HepG2 (cell line): ENCODE results near the gene ANKRD11. TPM values are rescaled to one million over a fixed set of nuclear protein-coding genes. Genes with fewer than 3 reads are reported as not detected.

ENCODE experiments used
- ATAC-seq: fragments of 200-7000 bp; cut with Tn5 transposase; 3 replicates; pipeline ENCODE4 v1.9.1; 2020; ENCODE audit warnings: mild to moderate bottlenecking, moderate library complexity
- BruUV-seq: library from RNA; stranded (reverse); fragments of 400-500 nt; replicated peaks from 2 replicates; lab custom pipeline; 2021; lab: Mats Ljungman, UMichigan
- CTCF ChIA-PET: fragments of 300-600 bp; formaldehyde crosslinking; extraction: SDS; loops from one replicate; lab custom pipeline; 2021; ENCODE audit warnings: low total read pairs, inconsistent platforms, low intra/inter-chr PET ratio; lab: Yijun Ruan, JAX
- POLR2A ChIA-PET: fragments of 350-600 bp; sonication (Branson Sonifier 250); formaldehyde crosslinking; loops from one replicate; lab custom pipeline; 2020; ENCODE audit warnings: antibody characterized with exemption, inconsistent platforms; lab: Yijun Ruan, JAX
- DNase-seq: peaks from one replicate; pipeline ENCODE4 v3.0.0-alpha.2; 2015; ENCODE audit warnings: low spot score
- FAIRE-seq: peaks from 3 replicates; lab custom pipeline; 2011; peaks lifted over from hg19 to GRCh38; lab: Jason Lieb, UNC
- H2AFZ ChIP-seq: one replicate; pipeline ENCODE4 v1.6.1; 2011; ENCODE audit warnings: low read length, inconsistent platforms
- H3K27ac ChIP-seq: fragments of 300-600 bp; 3 replicates; pipeline ENCODE4 v1.8.0; 2011; ENCODE audit warnings: mixed run types, mild to moderate bottlenecking, mixed read lengths, low read length, inconsistent platforms; ENCODE audit not compliant: insufficient read depth; ENCODE audit errors: extremely low read length
- H3K27me3 ChIP-seq, 2 experiments: fragments of 200-600 bp in 1 of 2; 2 replicates in 1 of 2; 3 replicates in 1 of 2; pipeline versions ENCODE4 v1.6.0 to v1.8.0; 2011; ENCODE audit warnings: low read length in 2 of 2, mild to moderate bottlenecking in 2 of 2, moderate library complexity in 2 of 2, inconsistent platforms in 1 of 2; ENCODE audit not compliant: insufficient read depth in 2 of 2, control insufficient read depth in 1 of 2
- H3K36me3 ChIP-seq, 2 experiments: fragments of 200-600 bp in 1 of 2; replicated peaks in 1 of 2; 2 replicates in 1 of 2; 3 replicates in 1 of 2; pipeline versions ENCODE4 v1.5.1 to v1.8.0; 2011; ENCODE audit warnings: low read length in 2 of 2, inconsistent platforms in 1 of 2; ENCODE audit not compliant: insufficient read depth in 2 of 2, control insufficient read depth in 1 of 2
- H3K4me1 ChIP-seq: 2 replicates; pipeline ENCODE4 v1.5.1; 2012; ENCODE audit warnings: low read length, inconsistent platforms; ENCODE audit not compliant: insufficient read depth
- H3K4me2 ChIP-seq: 2 replicates; pipeline ENCODE4 v1.6.0; 2011; ENCODE audit warnings: low read depth, low read length, inconsistent platforms
- H3K4me3 ChIP-seq, 3 experiments: fragments of 200-600 bp in 1 of 3; sonication (generic), shearing (Covaris generic) in 1 of 3; replicated peaks in 1 of 3; 2 replicates each; pipeline ENCODE4 v1.5.1; 2011 to 2016; ENCODE audit warnings: low read length in 3 of 3, inconsistent platforms in 2 of 3, low read depth in 2 of 3, mild to moderate bottlenecking in 2 of 3, control low read depth in 1 of 3, mixed read lengths in 1 of 3; ENCODE audit not compliant: insufficient read depth in 1 of 3
- H3K79me2 ChIP-seq: one replicate; pipeline ENCODE4 v1.6.1; 2011; ENCODE audit warnings: low read length, inconsistent platforms; ENCODE audit not compliant: insufficient read depth
- H3K9ac ChIP-seq: 2 replicates; pipeline ENCODE4 v1.6.0; 2011; ENCODE audit warnings: mild to moderate bottlenecking, low read depth, low read length, inconsistent platforms; ENCODE audit not compliant: insufficient read depth
- H3K9me3 ChIP-seq: 2 replicates; pipeline ENCODE4 v1.5.1; 2012; ENCODE audit warnings: mild to moderate bottlenecking, low read length
- H4K20me1 ChIP-seq: 2 replicates; pipeline ENCODE4 v1.6.0; 2011; ENCODE audit warnings: inconsistent platforms, mild to moderate bottlenecking, low read length, moderate library complexity; ENCODE audit not compliant: insufficient read depth
- BCL6 ChIP-seq: IDR thresholded peaks from 2 replicates; pipeline ENCODE4 v1.6.1; 2016; ENCODE audit warnings: missing genetic modification reagents, missing compliant biosample characterization
- HCFC1 ChIP-seq: fragments of 150-350 bp; IDR thresholded peaks from 2 replicates; pipeline ENCODE4 v1.6.1; 2014; ENCODE audit warnings: low read depth, low read length
- MAX ChIP-seq: IDR thresholded peaks from 2 replicates; pipeline ENCODE4 v1.6.1; 2012; ENCODE audit warnings: inconsistent platforms
- MIER3 ChIP-seq: IDR thresholded peaks from 2 replicates; pipeline ENCODE4 v1.6.1; 2016; ENCODE audit warnings: missing compliant biosample characterization, borderline replicate concordance
- PLSCR1 ChIP-seq: sonication (generic); formaldehyde crosslinking; IDR thresholded peaks from 2 replicates; pipeline ENCODE4 v1.5.0; 2020; ENCODE audit warnings: missing genetic modification reagents, mild to moderate bottlenecking, borderline replicate concordance
- PPARG ChIP-seq: conservative IDR thresholded peaks from 2 replicates; pipeline ENCODE4 v1.6.1; 2016; ENCODE audit warnings: missing biosample characterization, missing genetic modification reagents
- RORA ChIP-seq: sonication (generic); formaldehyde crosslinking; IDR thresholded peaks from 2 replicates; pipeline ENCODE4 v1.5.0; 2020; ENCODE audit warnings: mild to moderate bottlenecking, missing genetic modification reagents, moderate library complexity
- SOX13 ChIP-seq, 3 experiments: fragments of 450-650 bp in 1 of 3; sonication (generic) in 1 of 3; formaldehyde crosslinking in 1 of 3; IDR thresholded peaks in 2 of 3; conservative IDR thresholded peaks in 1 of 3; 2 replicates each; pipeline versions ENCODE4 v1.5.0 to v1.6.1; 2016 to 2020; ENCODE audit warnings: antibody characterized with exemption in 1 of 3, mild to moderate bottlenecking in 1 of 3, missing compliant biosample characterization in 1 of 3, missing genetic modification reagents in 1 of 3, moderate library complexity in 1 of 3
- TBL1XR1 ChIP-seq: fragments of 150-350 bp; IDR thresholded peaks from 2 replicates; pipeline ENCODE4 v1.6.1; 2014; ENCODE audit warnings: borderline replicate concordance, low read length; ENCODE audit not compliant: partially characterized antibody
- TOE1 ChIP-seq: sonication (generic); formaldehyde crosslinking; IDR thresholded peaks from 2 replicates; pipeline ENCODE4 v1.4.0; 2020; ENCODE audit warnings: mild to moderate bottlenecking, missing genetic modification reagents
- ZBTB1 ChIP-seq: sonication (generic); formaldehyde crosslinking; IDR thresholded peaks from 2 replicates; pipeline ENCODE4 v1.4.0; 2020; ENCODE audit warnings: missing genetic modification reagents, borderline replicate concordance
- ZFP62 ChIP-seq: sonication (generic); formaldehyde crosslinking; IDR thresholded peaks from 2 replicates; pipeline ENCODE4 v1.4.0; 2020; ENCODE audit warnings: missing genetic modification reagents
- ZNF260 ChIP-seq: sonication (generic); formaldehyde crosslinking; IDR thresholded peaks from 2 replicates; pipeline ENCODE4 v1.4.0; 2020; ENCODE audit warnings: missing genetic modification reagents, low read depth, mild to moderate bottlenecking, borderline replicate concordance
- ZNF317 ChIP-seq: sonication (generic); formaldehyde crosslinking; IDR thresholded peaks from 2 replicates; pipeline ENCODE4 v1.5.0; 2020; ENCODE audit warnings: mild to moderate bottlenecking, missing genetic modification reagents
- ZNF432 ChIP-seq: sonication (generic); formaldehyde crosslinking; IDR thresholded peaks from 2 replicates; pipeline ENCODE4 v1.5.0; 2020; ENCODE audit warnings: missing genetic modification reagents, mild to moderate bottlenecking, borderline replicate concordance
- ZNF569 ChIP-seq: sonication (generic); formaldehyde crosslinking; IDR thresholded peaks from 2 replicates; pipeline ENCODE4 v1.5.0; 2020; ENCODE audit warnings: mild to moderate bottlenecking, missing genetic modification reagents, moderate library complexity, borderline replicate concordance
- ZNF770 ChIP-seq: sonication (generic); formaldehyde crosslinking; IDR thresholded peaks from 2 replicates; pipeline ENCODE4 v1.5.0; 2020; ENCODE audit warnings: mild to moderate bottlenecking, missing genetic modification reagents
- ZNF782 ChIP-seq: sonication (generic); formaldehyde crosslinking; IDR thresholded peaks from 2 replicates; pipeline ENCODE4 v1.4.0; 2020; ENCODE audit warnings: missing genetic modification reagents, mild to moderate bottlenecking, borderline replicate concordance
- ZSCAN22 ChIP-seq: sonication (generic); formaldehyde crosslinking; IDR thresholded peaks from 2 replicates; pipeline ENCODE4 v1.4.0; 2020; ENCODE audit warnings: mild to moderate bottlenecking, missing genetic modification reagents
- ZSCAN30 ChIP-seq: sonication (generic); formaldehyde crosslinking; IDR thresholded peaks from 2 replicates; pipeline ENCODE4 v1.5.0; 2020; ENCODE audit warnings: mild to moderate bottlenecking, missing genetic modification reagents
- WGBS: methylation state at CpG from one replicate; pipeline ENCODE4 v1.1.6; 2017; ENCODE audit warnings: low lambda C conversion rate; 5-methylcytosine and 5-hydroxymethylcytosine counted together
- in situ Hi-C: cut with HindIII; loops from 2 replicates; pipeline ENCODE4 v1.10.0; 2017; ENCODE audit warnings: low pct_unique_long_range_greater_than_20kb; ENCODE audit not compliant: extremely low pct_ligation_motif_present
- intact Hi-C: fragments of 100-400 bp; cut with micrococcal nuclease; formaldehyde crosslinking; loops from one replicate; pipeline ENCODE4 v1.10.0; 2022; ENCODE audit not compliant: unreplicated experiment
- polyA plus RNA-seq, 8 experiments: library from polyadenylated mRNA; depleted of rRNA in 3 of 8; stranded (reverse) in 7 of 8; unstranded in 1 of 8; fragments of >200 nt; fragmentation: Illumina TruSeq in 4 of 8; extraction: Trizol in 4 of 8; gene quantifications; 2 replicates each; pipeline versions ENCODE4 v1.2.1 to v1.2.3, GENCODE V29; 2011 to 2016; ENCODE audit warnings: low read depth in 4 of 8, missing spikeins in 1 of 8, mixed read lengths in 1 of 8; ENCODE audit not compliant: insufficient read depth in 1 of 8
- total RNA-seq, 5 experiments: library from RNA; depleted of rRNA; stranded (reverse); fragments of >200 nt; fragmentation: Illumina TruSeq; extraction: Trizol; gene quantifications; 2 replicates each; pipeline ENCODE4 v1.2.3, GENCODE V29; 2016; ENCODE audit warnings: low read depth in 1 of 5

ANKRD11 gene
- total and polyA plus RNA-seq, 2 of the 13 experiments (the other 11 are each of a cell fraction or from before 2014, with no cell fraction given): 21.4 to 38.4 TPM

GRCh38 chr16:89289428-89290395 lies 200.6 kb downstream of the ANKRD11 start:
- FAIRE-seq: peak; percentile 88
- H4K20me1 ChIP-seq: peaks cover 35% of the 10 kb centered on the region
- no peaks in the 10 kb centered on the region for H3K9me3 ChIP-seq
- peaks cover 12% of the 10 kb centered on the region for H3K79me2 ChIP-seq
- H3K36me3 ChIP-seq: peaks cover 48 to 69% of the 10 kb centered on the region in 2 experiments
- POLR2A ChIA-PET: no interaction called here
- H3K27me3 ChIP-seq: no peaks in the 10 kb centered on the region
- no peak overlapping the region for H2AFZ ChIP-seq
- CTCF ChIA-PET: interaction anchor here (2.1 kb wide), 1 partner anchor 49 kb away, joined by 7 read pairs; no protein-coding TSS in a partner anchor
- intact Hi-C loops: no loop called here
- H3K4me1 ChIP-seq: peaks cover 26% of the 10 kb centered on the region
- DNase-seq: peak; percentile 73
- BruUV-seq: no TSS peak
- H3K4me3 ChIP-seq: no peak overlapping the region
- no peak overlapping the region for H3K9ac ChIP-seq
- WGBS: 82% methylated on average over 21 of the region's 25 CpGs
- no peak overlapping the region for H3K27ac ChIP-seq
- peak; percentile 90 for ATAC-seq
- H3K4me2 ChIP-seq: no peak overlapping the region
- in situ Hi-C loops: no loop called here
- TF ChIP-seq TOE1 (CRISPR knock-in tag): 0 out of 2 replicates have a peak, but pooled peaks have one; percentile 48
- TF ChIP-seq MAX: 0 out of 2 replicates have a peak, but pooled peaks have one; percentile 36
- TF ChIP-seq TBL1XR1: peak; percentile 32
- no peak for TF ChIP-seq ZNF569 (CRISPR knock-in tag)
- TF ChIP-seq ZNF770 (CRISPR knock-in tag): no peak
- no peak for TF ChIP-seq HCFC1
- peak; percentile 37; the same call in 1 of the 2 replicates for TF ChIP-seq BCL6 (CRISPR knock-in tag)
- TF ChIP-seq ZBTB1 (CRISPR knock-in tag): no peak
- no peak for TF ChIP-seq ZSCAN22 (CRISPR knock-in tag)
- peak; percentile 57; the same call in 1 of the 2 replicates for TF ChIP-seq RORA (CRISPR knock-in tag)
- TF ChIP-seq SOX13 (IDR thresholded peaks at IDR 0.05): no peak
- TF ChIP-seq SOX13 (CRISPR knock-in tag; conservative IDR thresholded peaks at IDR 0.05 in 1 of 2, IDR thresholded peaks at IDR 0.05 in 1 of 2): peak in 1 of 2 experiments; percentile 21; a peak in 1 of 4 replicates
- no peak for TF ChIP-seq ZNF317
- no peak for TF ChIP-seq ZNF260 (CRISPR knock-in tag)
- TF ChIP-seq ZNF782 (CRISPR knock-in tag): no peak
- TF ChIP-seq MIER3: no peak
- peak; percentile 38; the same call in 1 of the 2 replicates for TF ChIP-seq PPARG
- TF ChIP-seq ZSCAN30 (CRISPR knock-in tag): no peak
- no peak for TF ChIP-seq PLSCR1
- TF ChIP-seq ZFP62 (CRISPR knock-in tag): no peak
- TF ChIP-seq ZNF432 (CRISPR knock-in tag): no peak
